RWPE1 (cell line): ENCODE data around the gene PCCA.

Experiments
- CTCF ChIA-PET: fragments of 350-600 bp; sonication (Branson Sonifier 250); formaldehyde crosslinking; extraction: SDS; loops from one replicate; lab custom pipeline; 2021; lab: Yijun Ruan, JAX
- POLR2A ChIA-PET: fragments of 400-600 bp; formaldehyde crosslinking; extraction: SDS; loops from one replicate; lab custom pipeline; 2020; ENCODE audit warnings: antibody characterized with exemption; ENCODE audit not compliant: low non-redundant PET; lab: Yijun Ruan, JAX
- DNase-seq: peaks from one replicate; pipeline ENCODE4 v3.0.0; 2012; ENCODE audit warnings: low spot score
- H3K27ac ChIP-seq: fragments of 450-650 bp; 2 replicates; pipeline ENCODE4 v1.5.1; 2017
- CTCF ChIP-seq: fragments of 450-650 bp; conservative IDR thresholded peaks from 2 replicates; pipeline ENCODE4 v1.5.1; 2017; ENCODE audit warnings: low read depth, mild to moderate bottlenecking

The PCCA gene

GRCh38 chr13:100108913-100109507, 20.1 kb downstream of the PCCA start:
- no peak for TF ChIP-seq CTCF
- H3K27ac ChIP-seq = no peak overlapping the region
- no peak for DNase-seq
- POLR2A ChIA-PET = no interaction called here
- CTCF ChIA-PET = no interaction called here

GRCh38 chr13:100110269-100110668, 21.4 kb downstream of the PCCA start:
- H3K27ac ChIP-seq = no peak overlapping the region
- ChIA-PET CTCF (no interaction called here), POLR2A (no interaction called here)
- no peak for DNase-seq
- TF ChIP-seq CTCF = no peak

- POLR2A ChIA-PET = no interaction called here
- CTCF ChIA-PET = no interaction called here
- no peak for DNase-seq
- no peak overlapping the region for H3K27ac ChIP-seq
- TF ChIP-seq CTCF = no peak
These were observed 23.4 kb downstream of the PCCA start for GRCh38 chr13:100112186-100112838.

GRCh38 chr13:100115693-100116254, 26.9 kb downstream of the PCCA start:
- POLR2A ChIA-PET = no interaction called here
- H3K27ac ChIP-seq = no peak overlapping the region
- CTCF ChIA-PET = interaction anchor here (0.6 kb wide), 1 partner anchor 9 kb away, joined by 3 read pairs; no protein-coding TSS in a partner anchor
- DNase-seq = no peak
- TF ChIP-seq CTCF = no peak

- no peak for TF ChIP-seq CTCF
- CTCF ChIA-PET = no interaction called here
- no peak for DNase-seq
- POLR2A ChIA-PET = no interaction called here
- no peak overlapping the region for H3K27ac ChIP-seq
These were observed 35.4 kb downstream of the PCCA start for GRCh38 chr13:100124265-100124664.

GRCh38 chr13:100125946-100126345, 37.1 kb downstream of the PCCA start:
- POLR2A ChIA-PET = no interaction called here
- DNase-seq = no peak
- CTCF ChIA-PET = interaction anchor here (0.7 kb wide), 1 partner anchor 8 kb away, joined by 3 read pairs; no protein-coding TSS in a partner anchor
- no peak for TF ChIP-seq CTCF
- no peak overlapping the region for H3K27ac ChIP-seq
